ENCODE results near the gene C1QTNF5. TPM values are rescaled to one million over a fixed set of nuclear protein-coding genes. Genes with fewer than 3 reads are reported as not detected.
A peak's percentile ranks its signal among the peaks of the same experiment; 100 is the strongest.

The C1QTNF5 gene
- total RNA-seq, 1 experiment from 2014 or later: 0.11 TPM

GRCh38 chr11:119316729-119317591 lies 23.7 kb downstream of the C1QTNF5 start, which contains the start of gene MCAM:
TSS of gene MCAM (minus strand) at chr11:119317130. CDS start at chr11:119317101, 29 bp downstream.
- peak within 1 kb of the TSS; percentile 29; the same call in 1 of the 2 replicates for H3K27ac ChIP-seq
- peaks cover 10% of the 10 kb centered on the region; the same call in 1 of the 2 replicates for H3K36me3 ChIP-seq
- H3K27me3 ChIP-seq (replicated peaks): no peaks in the 10 kb centered on the region
- H3K4me3 ChIP-seq: peak within 1 kb of the TSS; percentile 59
- H3K4me1 ChIP-seq (replicated peaks): peaks cover 53% of the 10 kb centered on the region
- peak in 1 of 2 experiments; percentile 28 for DNase-seq (ENCODE audit: low read depth in 1 of 2, low spot score in 2 of 2)
- H3K9me3 ChIP-seq (replicated peaks): no peaks in the 10 kb centered on the region

- Histone ChIP-seq H3K27ac (peak overlapping the region; percentile 29), H3K27me3 (replicated peaks) (no peaks in the 10 kb centered on the region), H3K4me1 (replicated peaks) (peaks cover 46% of the 10 kb centered on the region), H3K4me3 (peak overlapping the region; percentile 59), H3K36me3 (peaks cover 10% of the 10 kb centered on the region; the same call in 1 of the 2 replicates), H3K9me3 (replicated peaks) (no peaks in the 10 kb centered on the region)
- DNase-seq (ENCODE audit: low read depth in 1 of 2, low spot score in 2 of 2): peak in 1 of 2 experiments; percentile 26
Observed at GRCh38 chr11:119316016-119316728, 24.5 kb downstream of the C1QTNF5 start.

GRCh38 chr11:119315131-119316015 lies 25.3 kb downstream of the C1QTNF5 start:
- peaks cover 38% of the 10 kb centered on the region for H3K4me1 ChIP-seq (replicated peaks)
- H3K36me3 ChIP-seq: peaks cover 10% of the 10 kb centered on the region; the same call in 1 of the 2 replicates
- peak overlapping the region; percentile 59 for H3K4me3 ChIP-seq
- peak; percentile 52 to 63 for DNase-seq (ENCODE audit: low read depth in 1 of 2, low spot score in 2 of 2)
- H3K27ac ChIP-seq: peak overlapping the region; percentile 29
- H3K9me3 ChIP-seq (replicated peaks): no peaks in the 10 kb centered on the region
- H3K27me3 ChIP-seq (replicated peaks): no peaks in the 10 kb centered on the region

GRCh38 chr11:119314726-119315125 lies 26.0 kb downstream of the C1QTNF5 start:
- H3K36me3 ChIP-seq: peaks cover 10% of the 10 kb centered on the region; the same call in 1 of the 2 replicates
- H3K27me3 ChIP-seq (replicated peaks): no peaks in the 10 kb centered on the region
- no peak overlapping the region for H3K4me3 ChIP-seq
- no peaks in the 10 kb centered on the region for H3K9me3 ChIP-seq (replicated peaks)
- H3K4me1 ChIP-seq (replicated peaks): peaks cover 37% of the 10 kb centered on the region
- H3K27ac ChIP-seq: no peak overlapping the region
- no peak for DNase-seq (ENCODE audit: low read depth in 1 of 2, low spot score in 2 of 2)

- Histone ChIP-seq H3K27ac (no peak overlapping the region), H3K4me1 (replicated peaks) (peaks cover 9% of the 10 kb centered on the region), H3K4me3 (no peak overlapping the region), H3K9me3 (replicated peaks) (no peaks in the 10 kb centered on the region), H3K36me3 (peaks cover 10% of the 10 kb centered on the region; the same call in 1 of the 2 replicates), H3K27me3 (replicated peaks) (no peaks in the 10 kb centered on the region)
- DNase-seq (ENCODE audit: low read depth in 1 of 2, low spot score in 2 of 2): no peak
Observed at GRCh38 chr11:119310682-119311052, 30.0 kb downstream of the C1QTNF5 start.

- DNase-seq (ENCODE audit: low read depth in 1 of 2, low spot score in 2 of 2): no peak
- Histone ChIP-seq H3K4me1 (replicated peaks) (peaks cover 4% of the 10 kb centered on the region), H3K27ac (no peak overlapping the region), H3K4me3 (no peak overlapping the region), H3K9me3 (replicated peaks) (no peaks in the 10 kb centered on the region), H3K36me3 (peaks cover 9% of the 10 kb centered on the region; the same call in 1 of the 2 replicates), H3K27me3 (replicated peaks) (no peaks in the 10 kb centered on the region)
Observed at GRCh38 chr11:119309953-119310681, 30.6 kb downstream of the C1QTNF5 start.

GRCh38 chr11:119309411-119309810 lies 31.3 kb downstream of the C1QTNF5 start:
- Histone ChIP-seq H3K4me3 (no peak overlapping the region), H3K36me3 (peaks cover 6% of the 10 kb centered on the region; the same call in 1 of the 2 replicates), H3K27me3 (replicated peaks) (no peaks in the 10 kb centered on the region), H3K27ac (no peak overlapping the region), H3K4me1 (replicated peaks) (no peaks in the 10 kb centered on the region), H3K9me3 (replicated peaks) (no peaks in the 10 kb centered on the region)
- DNase-seq (ENCODE audit: low read depth in 1 of 2, low spot score in 2 of 2): no peak

- DNase-seq (ENCODE audit: low read depth in 1 of 2, low spot score in 2 of 2): no peak
- H3K27ac ChIP-seq: no peak overlapping the region
- no peaks in the 10 kb centered on the region for H3K4me1 ChIP-seq (replicated peaks)
- H3K27me3 ChIP-seq (replicated peaks): no peaks in the 10 kb centered on the region
- H3K9me3 ChIP-seq (replicated peaks): no peaks in the 10 kb centered on the region
- H3K4me3 ChIP-seq: no peak overlapping the region
- H3K36me3 ChIP-seq: peaks cover 13% of the 10 kb centered on the region
Observed at GRCh38 chr11:119307974-119308373, 32.7 kb downstream of the C1QTNF5 start.

- DNase-seq (ENCODE audit: low read depth in 1 of 2, low spot score in 2 of 2): no peak
- no peaks in the 10 kb centered on the region for H3K9me3 ChIP-seq (replicated peaks)
- peaks cover 9% of the 10 kb centered on the region for H3K36me3 ChIP-seq
Observed at GRCh38 chr11:119307219-119307618, 33.5 kb downstream of the C1QTNF5 start.

GRCh38 chr11:119306373-119306890 lies 34.3 kb downstream of the C1QTNF5 start:
- H3K9me3 ChIP-seq (replicated peaks): no peaks in the 10 kb centered on the region
- H3K27ac ChIP-seq: no peak overlapping the region
- H3K4me1 ChIP-seq (replicated peaks): no peaks in the 10 kb centered on the region
- H3K4me3 ChIP-seq: no peak overlapping the region
- no peaks in the 10 kb centered on the region for H3K27me3 ChIP-seq (replicated peaks)
- H3K36me3 ChIP-seq: peaks cover 8% of the 10 kb centered on the region
- no peak for DNase-seq (ENCODE audit: low read depth in 1 of 2, low spot score in 2 of 2)

More at GRCh38 chr11:119307219-119307618, 33.5 kb downstream of the C1QTNF5 start:
- H3K4me3 ChIP-seq: no peak overlapping the region
- no peak overlapping the region for H3K27ac ChIP-seq
- H3K27me3 ChIP-seq (replicated peaks): no peaks in the 10 kb centered on the region
- no peaks in the 10 kb centered on the region for H3K4me1 ChIP-seq (replicated peaks)

GRCh38 chr11:119305556-119306372 lies 34.9 kb downstream of the C1QTNF5 start:
- Histone ChIP-seq H3K36me3 (peaks cover 8% of the 10 kb centered on the region), H3K9me3 (replicated peaks) (no peaks in the 10 kb centered on the region), H3K4me1 (replicated peaks) (no peaks in the 10 kb centered on the region), H3K27ac (no peak overlapping the region), H3K27me3 (replicated peaks) (no peaks in the 10 kb centered on the region), H3K4me3 (no peak overlapping the region)
- no peak for DNase-seq (ENCODE audit: low read depth in 1 of 2, low spot score in 2 of 2)

GRCh38 chr11:119303227-119303718 lies 37.4 kb downstream of the C1QTNF5 start:
- no peak for DNase-seq (ENCODE audit: low read depth in 1 of 2, low spot score in 2 of 2)
- Histone ChIP-seq H3K36me3 (peaks cover 15% of the 10 kb centered on the region), H3K9me3 (replicated peaks) (no peaks in the 10 kb centered on the region), H3K4me3 (no peak overlapping the region), H3K4me1 (replicated peaks) (no peaks in the 10 kb centered on the region), H3K27me3 (replicated peaks) (no peaks in the 10 kb centered on the region), H3K27ac (no peak overlapping the region)
